ENCODE results near the gene NCDN. TPM values are rescaled to one million over a fixed set of nuclear protein-coding genes. Genes with fewer than 3 reads are reported as not detected.

NCDN gene
- total and polyA plus RNA-seq, 2 of the 8 experiments (the other 6 are each of a cell fraction or from before 2014, with no cell fraction given) = 26.2 to 35.4 TPM

- no peak overlapping the region for H2BK12ac ChIP-seq (ENCODE audit: low read depth, low read length)
- no peaks in the 10 kb centered on the region for H3K23me2 ChIP-seq (ENCODE audit: low read depth, low read length)
- H3K9me3 ChIP-seq (ENCODE audit: insufficient read depth in 2 of 2, low read depth in 1 of 2, low read length in 1 of 2) = peaks cover 3 to 9% of the 10 kb centered on the region in 2 experiments; a peak in 3 of 4 replicates
- no peak overlapping the region for H3K27ac ChIP-seq (ENCODE audit: low read depth, low read length)
- H3K4me1 ChIP-seq (replicated peaks in 1 of 4; ENCODE audit: control insufficient read depth in 3 of 4, insufficient read depth in 4 of 4, low read length in 3 of 4) = no peaks in the 10 kb centered on the region
- H2BK20ac ChIP-seq (ENCODE audit: low read length) = no peak overlapping the region
- POLR2A ChIA-PET (ENCODE audit: partially characterized antibody) = no interaction called here
- no peak for DNase-seq (ENCODE audit: low read depth in 1 of 2, low spot score in 2 of 2)
- no peak overlapping the region for H3K14ac ChIP-seq (ENCODE audit: insufficient read length)
- no peak overlapping the region for H2AK5ac ChIP-seq (ENCODE audit: low read depth, low read length)
- H3K4me2 ChIP-seq (ENCODE audit: insufficient read depth in 1 of 2, low read depth in 2 of 2, low read length in 2 of 2) = no peak overlapping the region
- H3K56ac ChIP-seq (replicated peaks; ENCODE audit: insufficient read length, low read depth, low read length) = no peak overlapping the region
- no peak overlapping the region for H4K91ac ChIP-seq (replicated peaks; ENCODE audit: insufficient read length, low read length)
- CTCF ChIA-PET (ENCODE audit: partially characterized antibody) = interaction anchor here (0.6 to 2.1 kb wide), 2 partner anchors 66 to 314 kb away, joined by 3 to 5 read pairs; no protein-coding TSS in a partner anchor
- no peak overlapping the region for H3K4ac ChIP-seq (replicated peaks; ENCODE audit: insufficient read length, low read depth, low read length)
- no peak for FAIRE-seq
- 0 out of 2 replicates have a peak, but pooled peaks cover 2% of the 10 kb centered on the region for H3K79me1 ChIP-seq (ENCODE audit: low read depth, low read length)
- no peak overlapping the region for H3K4me3 ChIP-seq (ENCODE audit: extremely low read depth in 1 of 4, insufficient read depth in 2 of 4, low read depth in 3 of 4, low read length in 4 of 4)
- 91% methylated on average over 3 of the region's 3 CpGs; no CpG with 5 or more reads in 1 of the 2 experiments for WGBS, 2 experiments (ENCODE audit: extremely low coverage in 1 of 2, insufficient coverage in 1 of 2, insufficient read length in 1 of 2, insufficient replicate concordance in 2 of 2, low coverage in 1 of 2, low lambda C conversion rate in 2 of 2, missing lambda C conversion rate in 1 of 2)
- H3K23ac ChIP-seq (ENCODE audit: insufficient read length) = no peak overlapping the region
- no peak overlapping the region for H3K9ac ChIP-seq (replicated peaks in 1 of 4; ENCODE audit: extremely low read depth in 1 of 4, low read depth in 3 of 4, low read length in 3 of 4)
- no peak overlapping the region for H2BK15ac ChIP-seq (ENCODE audit: low read length)
- no peaks in the 10 kb centered on the region for H3K27me3 ChIP-seq (replicated peaks in 1 of 4; ENCODE audit: control insufficient read depth in 3 of 4, extremely low read depth in 1 of 4, insufficient read depth in 3 of 4, low read length in 3 of 4)
- H3K18ac ChIP-seq (ENCODE audit: extremely low read depth, low read length) = no peak overlapping the region
- no peak overlapping the region for H2BK5ac ChIP-seq (ENCODE audit: low read depth, low read length)
- no peak overlapping the region for H4K5ac ChIP-seq (ENCODE audit: insufficient read length, low read depth, low read length)
- H2AFZ ChIP-seq (ENCODE audit: low read length) = no peak overlapping the region
- H4K20me1 ChIP-seq (replicated peaks in 1 of 2; ENCODE audit: control insufficient read depth in 1 of 2, insufficient read depth in 2 of 2, low read length in 2 of 2) = no peaks in the 10 kb centered on the region
- no peaks in the 10 kb centered on the region; a peak in 1 of 8 replicates for H3K36me3 ChIP-seq (ENCODE audit: control insufficient read depth in 2 of 4, insufficient read depth in 4 of 4, low read length in 3 of 4)
- H2BK120ac ChIP-seq (replicated peaks; ENCODE audit: low read depth, low read length) = no peak overlapping the region
- H4K8ac ChIP-seq (ENCODE audit: extremely low read depth, insufficient read depth, low read length) = no peak overlapping the region
- peaks cover 0 to 50% of the 10 kb centered on the region in 2 experiments; a peak in 2 of 4 replicates for H3K79me2 ChIP-seq (ENCODE audit: control insufficient read depth in 1 of 2, insufficient read depth in 2 of 2, low read length in 2 of 2)
- TF ChIP-seq CBX5 (IDR thresholded peaks at IDR 0.05; ENCODE audit: low read depth, low read length) = no peak
- TF ChIP-seq KDM5A (IDR thresholded peaks at IDR 0.05; ENCODE audit: low read length) = no peak
- no peak for TF ChIP-seq SP2 (IDR thresholded peaks at IDR 0.05; ENCODE audit: low read length)
- TF ChIP-seq HDAC6 (IDR thresholded peaks at IDR 0.05; ENCODE audit: low read depth, low read length) = no peak
- no peak for TF ChIP-seq CTCF (IDR thresholded peaks at IDR 0.05; ENCODE audit: control extremely low read depth in 1 of 3, insufficient read depth in 1 of 3, low read depth in 1 of 3, low read length in 3 of 3)
- TF ChIP-seq SIN3A (conservative IDR thresholded peaks at IDR 0.05 in 1 of 2, IDR thresholded peaks at IDR 0.05 in 1 of 2; ENCODE audit: low read depth in 1 of 2, low read length in 2 of 2) = no peak
- TF ChIP-seq POU5F1 (IDR thresholded peaks at IDR 0.05; ENCODE audit: low read depth, low read length) = no peak
- TF ChIP-seq USF2 (IDR thresholded peaks at IDR 0.05; ENCODE audit: low read length) = no peak
- no peak for TF ChIP-seq SAP30 (IDR thresholded peaks at IDR 0.05; ENCODE audit: insufficient read depth, insufficient replicate concordance, low read length)
- no peak for TF ChIP-seq MAX (IDR thresholded peaks at IDR 0.05)
These were observed 39.4 kb upstream of the NCDN start for GRCh38 chr1:35518183-35518582.

Measured in H1 (cell line).